ENCODE measurements around the gene KIF26B. TPM values are rescaled to one million over a fixed set of nuclear protein-coding genes. Genes with fewer than 3 reads are reported as not detected.

The KIF26B gene
- total RNA-seq, 4 donors from 2014 or later: 2.4 to 6.7 (median 6.1) TPM

GRCh38 chr1:245248231-245248731 is 93.5 kb downstream of the KIF26B start:
- H3K36me3 ChIP-seq: no peaks in the 10 kb centered on the region
- WGBS, 2 donors: 80 to 86% methylated on average over 18 of the region's 18 CpGs
- H3K4me1 ChIP-seq: no peaks in the 10 kb centered on the region
- no peak overlapping the region for H3K4me3 ChIP-seq (replicated peaks in 1 of 3)
- H3K9me3 ChIP-seq: no peaks in the 10 kb centered on the region
- DNase-seq: no peak
- H3K27ac ChIP-seq: no peak overlapping the region
- TF ChIP-seq POLR2A (IDR thresholded peaks at IDR 0.05) (no peak), CTCF (IDR thresholded peaks at IDR 0.05) (no peak)
- H3K27me3 ChIP-seq: no peaks in the 10 kb centered on the region
- intact Hi-C loops (cut with DNase I): no loop called here

GRCh38 chr1:245255783-245256182 is 101.0 kb downstream of the KIF26B start:
- 96 to 97% methylated on average over 3 of the region's 3 CpGs for WGBS, 2 donors

DNA sequence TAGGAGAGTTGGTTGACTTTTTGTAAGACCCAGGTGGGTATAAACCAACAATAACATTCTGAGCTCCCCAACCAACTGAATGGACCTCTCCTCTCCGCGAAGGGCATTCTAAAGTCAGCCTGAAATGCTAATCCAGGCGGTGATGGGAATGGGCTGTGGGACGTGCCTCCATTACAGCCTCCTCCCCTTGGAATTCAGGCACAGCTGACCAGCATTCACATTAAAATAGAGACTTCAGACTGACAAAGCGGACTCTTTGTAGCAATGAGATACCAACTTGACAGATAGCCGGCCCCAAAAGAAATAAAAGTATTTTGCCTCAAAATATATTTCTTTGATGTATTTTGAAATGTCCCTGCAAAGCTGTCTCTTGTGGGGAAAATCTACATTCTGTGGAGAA is 101.7 kb downstream of the KIF26B start:
- WGBS, 2 donors: 79 to 88% methylated on average over 6 of the region's 6 CpGs
- intact Hi-C loops (cut with DNase I): no loop called here
- no peaks in the 10 kb centered on the region for H3K27me3 ChIP-seq
- no peak overlapping the region for H3K27ac ChIP-seq
- H3K4me3 ChIP-seq (replicated peaks in 1 of 3): no peak overlapping the region
- H3K36me3 ChIP-seq: no peaks in the 10 kb centered on the region
- peaks cover 39 to 53% of the 10 kb centered on the region in 2 donors for H3K4me1 ChIP-seq
- H3K9me3 ChIP-seq: no peaks in the 10 kb centered on the region
- TF ChIP-seq POLR2A (IDR thresholded peaks at IDR 0.05) (no peak), CTCF (IDR thresholded peaks at IDR 0.05) (no peak)
- DNase-seq: no peak

More at GRCh38 chr1:245255783-245256182, 101.0 kb downstream of the KIF26B start:
- Histone ChIP-seq H3K36me3 (no peaks in the 10 kb centered on the region), H3K9me3 (no peaks in the 10 kb centered on the region), H3K27me3 (no peaks in the 10 kb centered on the region), H3K4me3 (replicated peaks in 1 of 3) (no peak overlapping the region), H3K4me1 (peaks cover 31 to 46% of the 10 kb centered on the region in 2 donors), H3K27ac (peak overlapping the region in 1 of 3 donors; percentile 47)
- no peak for DNase-seq
- TF ChIP-seq POLR2A (IDR thresholded peaks at IDR 0.05): no peak
- TF ChIP-seq CTCF (IDR thresholded peaks at IDR 0.05): no peak
- intact Hi-C loops (cut with DNase I): no loop called here

DNA sequence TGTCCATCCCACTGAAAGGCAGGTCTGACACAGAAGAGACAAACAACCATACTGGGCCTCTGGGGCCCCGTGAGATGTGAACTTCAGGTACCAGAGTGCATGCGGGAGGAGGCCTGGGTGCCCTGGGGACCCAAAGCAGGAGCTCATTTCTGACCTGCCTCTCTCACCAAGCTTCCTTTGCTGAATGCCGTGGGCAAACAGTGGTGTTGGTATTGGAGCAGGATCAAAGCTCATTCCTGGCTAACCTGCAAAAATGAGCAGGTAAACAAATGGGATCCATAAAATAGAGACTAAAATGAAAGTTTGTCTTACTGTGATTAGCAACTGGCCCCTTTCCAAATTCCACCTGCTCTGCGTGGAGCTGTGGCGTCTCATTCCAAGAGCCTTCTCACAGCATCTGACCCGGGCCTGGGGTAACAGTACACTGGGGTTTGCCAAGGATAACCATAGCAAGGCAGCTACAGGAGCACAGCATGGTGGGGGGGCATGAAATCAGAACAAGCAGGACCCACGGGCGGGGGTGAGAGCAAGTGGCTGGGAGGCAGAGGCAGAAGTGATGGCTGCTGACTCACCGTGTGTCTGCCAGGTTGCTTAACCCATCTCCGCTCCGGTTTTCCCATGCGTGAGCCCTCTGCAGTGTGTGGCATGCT is 103.6 kb downstream of the KIF26B start:
- Histone ChIP-seq H3K4me1 (peaks cover 48 to 72% of the 10 kb centered on the region in 2 donors), H3K27ac (peak overlapping the region; percentile 79 to 85 (median 80)), H3K4me3 (replicated peaks in 1 of 3) (no peak overlapping the region), H3K9me3 (no peaks in the 10 kb centered on the region), H3K36me3 (no peaks in the 10 kb centered on the region), H3K27me3 (no peaks in the 10 kb centered on the region)
- WGBS, 2 donors: 30 to 35% methylated on average over 11 to 12 of the region's 12 CpGs
- intact Hi-C loops (cut with DNase I): no loop called here
- TF ChIP-seq CTCF (IDR thresholded peaks at IDR 0.05): no peak
- peak in 1 of 2 donors; percentile 12 for TF ChIP-seq POLR2A (IDR thresholded peaks at IDR 0.05)
- DNase-seq: peak; percentile 68 to 76

DNA sequence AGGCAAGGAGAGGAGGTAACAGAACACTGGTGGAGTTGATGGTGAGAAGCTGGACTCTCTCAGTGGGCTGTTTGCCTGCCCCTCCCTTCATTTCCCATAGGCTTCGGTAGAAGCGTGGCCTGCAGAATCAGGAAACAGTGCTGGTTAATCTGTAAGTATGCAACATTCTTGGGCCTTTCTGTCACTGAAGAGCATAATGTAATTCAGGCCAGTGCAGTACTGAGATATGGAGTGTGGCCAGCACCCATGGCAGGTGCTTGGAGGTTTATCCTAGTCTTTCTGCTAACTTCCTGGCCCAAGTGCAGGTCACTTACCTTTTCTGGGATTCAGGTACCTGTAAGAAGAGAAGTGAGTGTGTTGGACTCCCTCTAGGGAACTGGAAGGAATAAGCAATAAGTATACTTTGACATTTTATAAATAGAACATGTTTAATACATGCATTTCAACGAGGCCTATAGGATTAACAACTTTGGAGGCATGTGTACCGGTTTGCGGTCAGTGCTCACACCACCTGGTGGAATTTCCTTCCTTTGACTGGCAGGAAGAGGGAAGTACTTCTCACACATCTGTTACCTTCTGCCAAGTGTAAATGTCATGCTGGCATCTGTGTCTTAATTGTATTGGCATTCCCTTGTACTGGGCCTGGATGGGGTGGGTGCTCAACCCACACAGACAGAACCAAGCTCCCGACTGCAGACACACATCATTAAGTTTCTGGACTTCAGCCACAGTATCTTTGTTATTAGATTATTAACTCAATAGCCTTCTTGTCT is 105.5 kb downstream of the KIF26B start:
- 45 to 58% methylated on average over 6 of the region's 6 CpGs for WGBS, 2 donors
- no peaks in the 10 kb centered on the region for H3K9me3 ChIP-seq
- H3K27me3 ChIP-seq: no peaks in the 10 kb centered on the region
- intact Hi-C loops (cut with DNase I): no loop called here
- DNase-seq: peak; percentile 56 to 57
- H3K4me3 ChIP-seq (replicated peaks in 1 of 3): no peak overlapping the region
- H3K27ac ChIP-seq: peak overlapping the region; percentile 85 to 93 (median 89)
- no peaks in the 10 kb centered on the region for H3K36me3 ChIP-seq
- H3K4me1 ChIP-seq: peaks cover 39 to 70% of the 10 kb centered on the region in 2 donors
- TF ChIP-seq CTCF (IDR thresholded peaks at IDR 0.05) (peak in 1 of 6 experiments; percentile 6), POLR2A (IDR thresholded peaks at IDR 0.05) (no peak)
